ENCODE data around the gene TIMM22.

DNA sequence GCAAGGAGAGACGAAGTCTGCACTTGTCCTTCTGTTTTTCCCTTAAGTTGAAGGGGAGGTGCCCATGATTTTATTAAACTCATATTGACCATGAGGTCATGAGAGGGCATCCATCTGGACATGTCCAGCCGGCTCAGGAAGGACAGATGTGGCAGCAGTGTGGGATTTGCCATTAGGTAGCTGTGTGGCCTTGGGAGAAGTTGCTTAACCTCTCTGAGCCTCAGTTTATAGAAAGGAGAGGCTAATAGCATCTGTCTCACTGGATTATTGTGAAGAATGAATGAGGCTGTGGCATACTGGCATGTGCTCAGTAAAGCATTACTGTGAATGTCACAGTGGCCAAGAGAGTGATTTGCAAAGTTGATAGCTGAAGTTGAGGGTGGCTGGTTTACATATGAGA lies 1.2 kb downstream of the TIMM22 start:
- no peak for TF ChIP-seq POLR2A (IDR thresholded peaks at IDR 0.05; ENCODE audit: low read length)
- no peak for TF ChIP-seq GATA1 (IDR thresholded peaks at IDR 0.05; ENCODE audit: low read depth, low read length)

All from erythroblast (primary cell).